ENCODE results near the gene PSMC5. TPM values are rescaled to one million over a fixed set of nuclear protein-coding genes. Genes with fewer than 3 reads are reported as not detected.
"Not testable (repeated sequence)": the region's sequence is repeated elsewhere in the genome, so short reads cannot be mapped to it uniquely, and the experiment has no call there.

The PSMC5 gene
- total RNA-seq, 3 donors from 2014 or later: 98.3 to 110 (median 104) TPM

- intact Hi-C loops (cut with DNase I; ENCODE audit: low total_unique reads): no loop called here
- Histone ChIP-seq H3K4me1 (no peaks in the 10 kb centered on the region), H3K9me3 (no peaks in the 10 kb centered on the region), H3K36me3 (no peaks in the 10 kb centered on the region), H3K4me3 (no peak overlapping the region), H3K27me3 (no peaks in the 10 kb centered on the region), H3K27ac (no peak overlapping the region)
- TF ChIP-seq POLR2A (IDR thresholded peaks at IDR 0.05) (no peak), POLR2AphosphoS5 (IDR thresholded peaks at IDR 0.05) (no peak), CTCF (IDR thresholded peaks at IDR 0.05) (no peak)
- no peak for DNase-seq (ENCODE audit: low spot score in 2 of 2)
Measured at GRCh38 chr17:63859257-63859656, 32.0 kb downstream of the PSMC5 start.

GRCh38 chr17:63866625-63867024, 39.4 kb downstream of the PSMC5 start:
- H3K27ac ChIP-seq; DNase-seq (ENCODE audit: low spot score in 2 of 2); H3K4me3 ChIP-seq; H3K9me3 ChIP-seq; H3K36me3 ChIP-seq; H3K4me1 ChIP-seq; intact Hi-C loops (cut with DNase I; ENCODE audit: low total_unique reads); H3K27me3 ChIP-seq: not testable (repeated sequence)

- H3K27ac ChIP-seq; H3K4me3 ChIP-seq; H3K27me3 ChIP-seq; DNase-seq (ENCODE audit: low spot score in 2 of 2); H3K4me1 ChIP-seq; H3K36me3 ChIP-seq; intact Hi-C loops (cut with DNase I; ENCODE audit: low total_unique reads); H3K9me3 ChIP-seq: not testable (repeated sequence)
Measured at GRCh38 chr17:63869491-63870291, 42.5 kb downstream of the PSMC5 start.

- H3K9me3 ChIP-seq; H3K27ac ChIP-seq; H3K27me3 ChIP-seq; H3K36me3 ChIP-seq; H3K4me3 ChIP-seq; intact Hi-C loops (cut with DNase I; ENCODE audit: low total_unique reads); DNase-seq (ENCODE audit: low spot score in 2 of 2); H3K4me1 ChIP-seq: not testable (repeated sequence)
Measured at GRCh38 chr17:63870292-63870665, 43.0 kb downstream of the PSMC5 start.

- H3K4me3 ChIP-seq; intact Hi-C loops (cut with DNase I; ENCODE audit: low total_unique reads); DNase-seq (ENCODE audit: low spot score in 2 of 2); H3K27me3 ChIP-seq; H3K9me3 ChIP-seq; H3K36me3 ChIP-seq; H3K4me1 ChIP-seq; H3K27ac ChIP-seq: not testable (repeated sequence)
Measured at GRCh38 chr17:63871646-63872365, 44.6 kb downstream of the PSMC5 start.

GRCh38 chr17:63873577-63873976, 46.3 kb downstream of the PSMC5 start, which contains the start of gene CSH2:
Gene CSH2 (minus strand): TSS chr17:63873677. CDS start chr17:63873614, 63 bp downstream.
- intact Hi-C loops (cut with DNase I; ENCODE audit: low total_unique reads); H3K4me3 ChIP-seq; H3K9me3 ChIP-seq; H3K36me3 ChIP-seq; H3K27me3 ChIP-seq; DNase-seq (ENCODE audit: low spot score in 2 of 2); H3K27ac ChIP-seq; H3K4me1 ChIP-seq: not testable (repeated sequence)

GRCh38 chr17:63874061-63874626, 46.9 kb downstream of the PSMC5 start:
- H3K4me1 ChIP-seq; H3K9me3 ChIP-seq; H3K36me3 ChIP-seq; DNase-seq (ENCODE audit: low spot score in 2 of 2); H3K27me3 ChIP-seq; H3K4me3 ChIP-seq; intact Hi-C loops (cut with DNase I; ENCODE audit: low total_unique reads); H3K27ac ChIP-seq: not testable (repeated sequence)

- H3K4me3 ChIP-seq; H3K36me3 ChIP-seq; H3K9me3 ChIP-seq; intact Hi-C loops (cut with DNase I; ENCODE audit: low total_unique reads); H3K27ac ChIP-seq; DNase-seq (ENCODE audit: low spot score in 2 of 2); H3K4me1 ChIP-seq; H3K27me3 ChIP-seq: not testable (repeated sequence)
Measured at GRCh38 chr17:63874693-63875092, 47.5 kb downstream of the PSMC5 start.

GRCh38 chr17:63878413-63878812, 51.2 kb downstream of the PSMC5 start:
- H3K27ac ChIP-seq; H3K36me3 ChIP-seq; H3K9me3 ChIP-seq; intact Hi-C loops (cut with DNase I; ENCODE audit: low total_unique reads); H3K4me1 ChIP-seq; H3K4me3 ChIP-seq; H3K27me3 ChIP-seq; DNase-seq (ENCODE audit: low spot score in 2 of 2): not testable (repeated sequence)

Data from breast epithelium (tissue), 4 donors.